GM12891 (cell line): ENCODE measurements around the gene AGBL2.
A peak's percentile ranks its signal among the peaks of the same experiment; 100 is the strongest.

ENCODE experiments used
- PAX5 ChIP-seq: IDR thresholded peaks from 2 replicates; pipeline ENCODE4 v1.6.1; 2011; ENCODE audit warnings: low read length, moderate library complexity, mild to moderate bottlenecking; ENCODE audit not compliant: insufficient read depth, severe bottlenecking
- POLR2A ChIP-seq: IDR thresholded peaks from 2 replicates; pipeline ENCODE4 v1.6.1; 2011; ENCODE audit warnings: low read depth, low read length, control low read depth
- POLR2AphosphoS5 ChIP-seq: IDR thresholded peaks from 2 replicates; pipeline ENCODE4 v1.6.1; 2011; ENCODE audit warnings: low read depth, low read length, control low read depth

DNA sequence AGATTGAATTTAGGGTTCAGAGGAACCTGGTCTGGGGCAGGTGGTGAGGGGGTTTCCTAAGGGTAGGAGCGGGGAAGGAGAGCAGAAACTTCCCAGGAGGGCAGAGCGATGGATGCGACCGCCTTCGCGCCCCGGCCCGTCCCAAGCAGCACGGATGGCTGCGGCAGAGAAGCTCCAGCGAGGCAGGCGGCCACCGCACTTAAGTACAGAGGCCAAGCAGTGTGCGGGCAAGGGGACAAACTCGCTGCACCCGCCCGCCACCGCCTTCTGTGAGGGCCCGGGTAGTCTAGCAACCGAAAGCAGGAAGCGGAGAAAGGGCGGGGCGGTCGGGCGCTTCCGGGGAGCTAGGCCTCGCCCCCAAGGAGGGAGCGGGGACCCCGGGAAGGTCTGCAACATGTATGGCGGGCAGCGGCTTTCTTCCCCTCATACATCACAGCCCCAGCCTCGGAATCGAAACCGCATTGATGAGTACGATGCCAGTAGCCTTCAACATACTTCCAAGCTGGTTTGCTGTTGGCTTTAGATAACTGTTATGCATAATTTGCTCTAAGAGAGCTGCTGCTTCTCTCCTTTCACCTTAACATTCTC, at the start of gene AGBL2:
- TF ChIP-seq POLR2A (peak; percentile 85), POLR2AphosphoS5 (peak; percentile 87), PAX5 (peak; percentile 23)
